ENCODE measurements around the gene ITGA1.

Gene ITGA1

DNA sequence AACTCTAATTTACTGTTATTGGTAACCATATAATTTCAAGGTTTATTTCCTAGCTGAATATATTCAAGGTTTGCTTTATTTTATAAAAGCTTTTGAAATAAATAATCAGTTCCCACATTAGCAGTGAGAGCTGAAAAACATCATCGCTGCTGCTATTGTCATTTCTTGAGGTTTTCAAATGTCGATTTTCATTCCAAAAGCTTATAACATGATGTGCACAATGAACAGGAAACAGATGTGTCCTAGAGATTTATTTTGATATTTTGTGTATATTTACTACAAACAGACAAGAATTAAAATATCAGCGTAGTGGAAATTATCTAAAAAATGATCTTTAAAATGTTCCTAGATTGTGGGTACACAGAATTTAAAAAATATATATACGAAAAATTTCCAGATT is 10.5 kb upstream of the ITGA1 start:
- H3K27ac ChIP-seq (ENCODE audit: extremely low read depth, low read depth, low read length), result no peak overlapping the region
- TF ChIP-seq ZXDB (tag by site-specific recombination; IDR thresholded peaks at IDR 0.05), result no peak
- TF ChIP-seq, protein P1, sequence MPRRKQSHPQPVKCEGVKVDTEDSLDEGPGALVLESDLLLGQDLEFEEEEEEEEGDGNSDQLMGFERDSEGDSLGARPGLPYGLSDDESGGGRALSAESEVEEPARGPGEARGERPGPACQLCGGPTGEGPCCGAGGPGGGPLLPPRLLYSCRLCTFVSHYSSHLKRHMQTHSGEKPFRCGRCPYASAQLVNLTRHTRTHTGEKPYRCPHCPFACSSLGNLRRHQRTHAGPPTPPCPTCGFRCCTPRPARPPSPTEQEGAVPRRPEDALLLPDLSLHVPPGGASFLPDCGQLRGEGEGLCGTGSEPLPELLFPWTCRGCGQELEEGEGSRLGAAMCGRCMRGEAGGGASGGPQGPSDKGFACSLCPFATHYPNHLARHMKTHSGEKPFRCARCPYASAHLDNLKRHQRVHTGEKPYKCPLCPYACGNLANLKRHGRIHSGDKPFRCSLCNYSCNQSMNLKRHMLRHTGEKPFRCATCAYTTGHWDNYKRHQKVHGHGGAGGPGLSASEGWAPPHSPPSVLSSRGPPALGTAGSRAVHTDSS (tag by site-specific recombination; IDR thresholded peaks at IDR 0.05), result no peak
- no peak for TF ChIP-seq KLF9 (tag by site-specific recombination; IDR thresholded peaks at IDR 0.05; ENCODE audit: low read depth)
- TF ChIP-seq, protein P2, sequence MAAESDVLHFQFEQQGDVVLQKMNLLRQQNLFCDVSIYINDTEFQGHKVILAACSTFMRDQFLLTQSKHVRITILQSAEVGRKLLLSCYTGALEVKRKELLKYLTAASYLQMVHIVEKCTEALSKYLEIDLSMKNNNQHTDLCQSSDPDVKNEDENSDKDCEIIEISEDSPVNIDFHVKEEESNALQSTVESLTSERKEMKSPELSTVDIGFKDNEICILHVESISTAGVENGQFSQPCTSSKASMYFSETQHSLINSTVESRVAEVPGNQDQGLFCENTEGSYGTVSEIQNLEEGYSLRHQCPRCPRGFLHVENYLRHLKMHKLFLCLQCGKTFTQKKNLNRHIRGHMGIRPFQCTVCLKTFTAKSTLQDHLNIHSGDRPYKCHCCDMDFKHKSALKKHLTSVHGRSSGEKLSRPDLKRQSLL (tag by site-specific recombination; IDR thresholded peaks at IDR 0.05), result no peak
- H3K36me3 ChIP-seq (ENCODE audit: control insufficient read depth in 2 of 2, insufficient read depth in 1 of 2, low read length in 2 of 2), result no peaks in the 10 kb centered on the region
- ChIA-PET POLR2A (no interaction called here), CTCF (no interaction called here)
- H3K4me1 ChIP-seq (ENCODE audit: control insufficient read depth, insufficient read depth, low read length), result no peaks in the 10 kb centered on the region
- H3K4me3 ChIP-seq (ENCODE audit: low read depth, low read length), result no peak overlapping the region
- no peaks in the 10 kb centered on the region for H3K9me3 ChIP-seq (ENCODE audit: control insufficient read depth, insufficient read depth, low read depth, low read length)

DNA sequence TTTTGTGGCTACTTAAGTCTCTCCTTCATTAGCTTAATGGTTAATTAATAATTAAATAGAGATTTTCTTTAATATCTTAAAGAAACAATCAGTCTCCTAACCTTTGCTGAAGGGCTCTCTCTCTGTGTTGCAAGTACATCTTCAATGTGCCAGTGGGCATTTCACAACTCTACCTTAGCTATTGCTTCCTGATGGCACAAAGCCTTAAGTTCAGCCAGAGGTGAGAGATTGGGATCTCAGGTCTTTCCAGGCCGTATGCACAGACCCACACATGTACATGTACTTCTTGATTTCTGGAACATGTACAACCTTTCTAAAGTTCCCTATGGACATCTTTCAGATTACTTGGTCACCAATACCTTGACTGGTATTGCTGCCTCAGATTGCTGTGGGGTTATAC is 8.9 kb upstream of the ITGA1 start:
- ChIA-PET POLR2A (interaction anchor here (1.2 kb wide), 1 partner anchor 9 kb away, joined by 3 read pairs; the partner anchor contains the start of genes ITGA1 and PELO), CTCF (no interaction called here)
- H3K4me3 ChIP-seq (ENCODE audit: low read depth, low read length), result no peak overlapping the region
- H3K27ac ChIP-seq (ENCODE audit: extremely low read depth, low read depth, low read length), result no peak overlapping the region
- no peaks in the 10 kb centered on the region for H3K9me3 ChIP-seq (ENCODE audit: control insufficient read depth, insufficient read depth, low read depth, low read length)
- H3K36me3 ChIP-seq (ENCODE audit: control insufficient read depth in 2 of 2, insufficient read depth in 1 of 2, low read length in 2 of 2), result no peaks in the 10 kb centered on the region
- H3K4me1 ChIP-seq (ENCODE audit: control insufficient read depth, insufficient read depth, low read length), result no peaks in the 10 kb centered on the region
- TF ChIP-seq ZNF175 (tag by site-specific recombination; IDR thresholded peaks at IDR 0.05) (no peak), ZNF514 (tag by site-specific recombination; IDR thresholded peaks at IDR 0.05) (no peak), SETDB1 (IDR thresholded peaks at IDR 0.05; ENCODE audit: insufficient read length, low read length) (no peak), ZFP37 (tag by site-specific recombination; IDR thresholded peaks at IDR 0.05) (no peak)

DNA sequence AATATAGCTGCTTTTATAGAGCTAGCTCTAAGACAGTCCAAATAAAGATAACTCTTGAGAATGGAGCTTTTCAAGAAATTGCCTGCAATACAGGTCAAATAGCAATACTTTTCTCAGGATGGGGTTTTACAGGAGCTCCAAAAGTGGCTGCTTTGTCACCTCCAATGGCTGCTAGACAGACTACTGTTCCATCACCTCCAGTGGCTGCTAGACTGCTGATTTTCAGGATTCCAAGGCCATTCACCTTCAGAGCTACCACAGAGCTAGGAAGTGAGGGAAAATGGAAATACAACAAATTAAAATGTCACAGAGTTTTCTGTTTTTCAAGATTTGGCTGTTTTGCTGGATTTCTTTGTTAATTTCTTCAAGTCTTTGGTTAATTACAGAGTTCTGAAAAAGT is 8.5 kb upstream of the ITGA1 start:
- H3K4me3 ChIP-seq (ENCODE audit: low read depth, low read length), result no peak overlapping the region
- no peaks in the 10 kb centered on the region for H3K9me3 ChIP-seq (ENCODE audit: control insufficient read depth, insufficient read depth, low read depth, low read length)
- H3K36me3 ChIP-seq (ENCODE audit: control insufficient read depth in 2 of 2, insufficient read depth in 1 of 2, low read length in 2 of 2), result no peaks in the 10 kb centered on the region
- no peaks in the 10 kb centered on the region for H3K4me1 ChIP-seq (ENCODE audit: control insufficient read depth, insufficient read depth, low read length)
- no peak for TF ChIP-seq ZNF658 (tag by site-specific recombination; IDR thresholded peaks at IDR 0.05)
- no peak for TF ChIP-seq ZNF548 (tag by site-specific recombination; IDR thresholded peaks at IDR 0.05)
- no peak for TF ChIP-seq ZFHX2 (tag by site-specific recombination; conservative IDR thresholded peaks at IDR 0.05)
- TF ChIP-seq ZNF558 (tag by site-specific recombination; IDR thresholded peaks at IDR 0.05), result no peak
- no peak for TF ChIP-seq ZNF623 (tag by site-specific recombination; IDR thresholded peaks at IDR 0.05)
- TF ChIP-seq ZNF843 (tag by site-specific recombination; IDR thresholded peaks at IDR 0.05), result no peak
- TF ChIP-seq ZNF146 (tag by site-specific recombination; IDR thresholded peaks at IDR 0.05), result no peak
- TF ChIP-seq ZNF660 (tag by site-specific recombination; IDR thresholded peaks at IDR 0.05), result no peak
- CTCF ChIA-PET, result no interaction called here
- H3K27ac ChIP-seq (ENCODE audit: extremely low read depth, low read depth, low read length), result no peak overlapping the region
- POLR2A ChIA-PET, result interaction anchor here (1.2 kb wide), 1 partner anchor 8 kb away, joined by 3 read pairs; the partner anchor contains the start of genes ITGA1 and PELO

DNA sequence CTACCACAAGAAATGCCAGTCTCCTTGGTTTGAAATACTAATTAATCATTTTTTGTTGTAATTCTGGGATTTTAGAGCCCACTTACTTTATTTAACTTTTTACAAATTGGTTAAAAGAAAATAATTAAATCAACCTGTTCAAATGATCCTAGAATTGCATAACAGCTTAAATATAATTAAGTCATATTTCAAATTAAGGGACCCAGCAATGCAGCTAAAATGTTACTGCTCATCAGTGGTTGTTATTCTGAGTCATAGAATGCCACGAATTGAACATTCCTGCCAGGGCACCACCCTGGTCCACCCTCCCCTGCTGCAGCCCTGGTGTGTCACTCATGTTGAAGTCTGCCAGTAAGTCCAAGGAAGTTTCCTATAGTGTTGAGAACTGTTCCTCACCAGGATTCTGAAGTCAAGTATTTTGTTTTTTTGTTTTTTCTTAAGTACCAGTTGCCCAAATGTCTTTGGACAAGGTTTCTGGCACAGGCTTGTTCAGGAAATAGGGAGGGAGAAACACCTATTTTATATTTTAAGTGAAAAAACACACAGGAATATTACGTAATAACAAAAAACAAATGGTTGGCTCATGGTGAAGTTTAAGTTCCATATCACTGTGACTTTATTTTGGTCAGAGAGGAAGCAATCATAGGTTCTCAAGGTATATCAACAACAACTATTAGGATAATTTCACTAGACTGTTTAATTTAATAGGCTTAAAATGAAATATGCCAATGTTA is 4.3 kb upstream of the ITGA1 start:
- no peak overlapping the region for H3K4me3 ChIP-seq (ENCODE audit: low read depth, low read length)
- no peaks in the 10 kb centered on the region for H3K9me3 ChIP-seq (ENCODE audit: control insufficient read depth, insufficient read depth, low read depth, low read length)
- TF ChIP-seq ZNF248 (tag by site-specific recombination; IDR thresholded peaks at IDR 0.05) (no peak), ZNF341 (tag by site-specific recombination; IDR thresholded peaks at IDR 0.05; ENCODE audit: low read depth) (no peak), ZNF274 (IDR thresholded peaks at IDR 0.05; ENCODE audit: low read length) (no peak), ZNF274 (tag by site-specific recombination; IDR thresholded peaks at IDR 0.05; ENCODE audit: borderline replicate concordance) (no peak), KLF1 (tag by site-specific recombination; IDR thresholded peaks at IDR 0.05) (0 out of 2 replicates have a peak, but pooled peaks have one; percentile 35), ZNF10 (tag by site-specific recombination; IDR thresholded peaks at IDR 0.05) (peak; percentile 43; the same call in 1 of the 2 replicates)
- ChIA-PET CTCF (interaction anchor here (0.7 kb wide), 1 partner anchor 291 kb away, joined by 3 read pairs; no protein-coding TSS in a partner anchor), POLR2A (no interaction called here)
- no peaks in the 10 kb centered on the region for H3K36me3 ChIP-seq (ENCODE audit: control insufficient read depth in 2 of 2, insufficient read depth in 1 of 2, low read length in 2 of 2)
- H3K4me1 ChIP-seq (ENCODE audit: control insufficient read depth, insufficient read depth, low read length), result no peaks in the 10 kb centered on the region
- no peak overlapping the region for H3K27ac ChIP-seq (ENCODE audit: extremely low read depth, low read depth, low read length)
